Liver (tissue), 9 donors: Measurements from ENCODE around the gene ERC2. TPM values are rescaled to one million over a fixed set of nuclear protein-coding genes. Genes with fewer than 3 reads are reported as not detected.

Source experiments
- DNase-seq: peaks from one replicate; pipeline ENCODE4 v3.0.0-alpha.2; 2017; ENCODE audit warnings: low spot score
- H3K27ac ChIP-seq, 2 donors: one replicate each; pipeline ENCODE4 v1.7.0; 2013; ENCODE audit warnings: inconsistent platforms in 2 of 2, low read length in 2 of 2, control low read depth in 1 of 2, low read depth in 1 of 2, mild to moderate bottlenecking in 1 of 2
- H3K27me3 ChIP-seq, 4 donors: one replicate each; pipeline versions ENCODE4 v1.6.1 to v1.7.0; 2013; ENCODE audit warnings: low read length in 3 of 4, inconsistent platforms in 1 of 4, mild to moderate bottlenecking in 1 of 4, moderate library complexity in 1 of 4; ENCODE audit not compliant: control insufficient read depth in 4 of 4, insufficient read depth in 4 of 4
- H3K36me3 ChIP-seq, 4 donors: one replicate each; pipeline versions ENCODE4 v1.6.1 to v1.7.0; 2013; ENCODE audit warnings: low read length in 3 of 4, mild to moderate bottlenecking in 3 of 4, low read depth in 1 of 4, moderate library complexity in 1 of 4; ENCODE audit not compliant: control insufficient read depth in 4 of 4, insufficient read depth in 3 of 4
- H3K4me1 ChIP-seq, 4 donors: one replicate each; pipeline versions ENCODE4 v1.6.1 to v1.7.0; 2013; ENCODE audit warnings: low read length in 3 of 4, mild to moderate bottlenecking in 3 of 4, moderate library complexity in 1 of 4; ENCODE audit not compliant: control insufficient read depth in 4 of 4, insufficient read depth in 4 of 4
- H3K4me3 ChIP-seq, 3 donors: one replicate each; pipeline versions ENCODE4 v1.6.1 to v1.7.0; 2013; ENCODE audit warnings: low read length in 3 of 3, control low read depth in 1 of 3, low read depth in 1 of 3, mild to moderate bottlenecking in 1 of 3
- H3K9ac ChIP-seq, 2 donors: one replicate each; pipeline ENCODE4 v1.7.0; 2013; ENCODE audit warnings: low read length in 2 of 2, mild to moderate bottlenecking in 2 of 2, moderate library complexity in 2 of 2, control low read depth in 1 of 2, low read depth in 1 of 2
- H3K9me3 ChIP-seq, 4 donors: one replicate each; pipeline versions ENCODE4 v1.6.1 to v1.7.0; 2013; ENCODE audit warnings: low read length in 3 of 4; ENCODE audit not compliant: control insufficient read depth in 4 of 4
- ATF3 ChIP-seq: IDR thresholded peaks from 2 replicates; pipeline ENCODE4 v1.6.1; 2016; ENCODE audit warnings: antibody characterized with exemption
- CTCF ChIP-seq: fragments of 150-350 bp; IDR thresholded peaks from 2 replicates; pipeline ENCODE4 v1.5.1; 2017; ENCODE audit warnings: improper control_type of control experiment, low read depth, low read length; ENCODE audit not compliant: missing input control
- EGR1 ChIP-seq, 2 donors: IDR thresholded peaks; 2 replicates each; pipeline ENCODE4 v1.6.1; 2016 to 2018; ENCODE audit warnings: antibody characterized with exemption in 2 of 2, low read depth in 2 of 2
- FOXA1 ChIP-seq: IDR thresholded peaks from 2 replicates; pipeline ENCODE4 v1.6.1; 2016; ENCODE audit warnings: antibody characterized with exemption
- FOXA2 ChIP-seq: IDR thresholded peaks from 2 replicates; pipeline ENCODE4 v1.6.1; 2016; ENCODE audit warnings: antibody characterized with exemption
- GABPA ChIP-seq, 2 donors: IDR thresholded peaks in 1 of 2; conservative IDR thresholded peaks in 1 of 2; 2 replicates each; pipeline ENCODE4 v1.6.1; 2016; ENCODE audit warnings: antibody characterized with exemption in 2 of 2, mild to moderate bottlenecking in 1 of 2, moderate library complexity in 1 of 2
- HNF4A ChIP-seq, 2 donors: conservative IDR thresholded peaks; 2 replicates each; pipeline ENCODE4 v1.6.1; 2016; ENCODE audit warnings: antibody characterized with exemption in 2 of 2, mild to moderate bottlenecking in 2 of 2
- HNF4G ChIP-seq: IDR thresholded peaks from 2 replicates; pipeline ENCODE4 v1.6.1; 2016; ENCODE audit warnings: antibody characterized with exemption
- JUND ChIP-seq, 2 donors: IDR thresholded peaks; 2 replicates each; pipeline ENCODE4 v1.6.1; 2016; ENCODE audit warnings: antibody characterized with exemption in 2 of 2
- MAX ChIP-seq: IDR thresholded peaks from 2 replicates; pipeline ENCODE4 v1.6.1; 2016; ENCODE audit warnings: antibody characterized with exemption
- NR2F2 ChIP-seq: IDR thresholded peaks from 2 replicates; pipeline ENCODE4 v1.6.1; 2016; ENCODE audit warnings: antibody characterized with exemption
- RAD21 ChIP-seq, 2 donors: IDR thresholded peaks; 2 replicates each; pipeline ENCODE4 v1.6.1; 2016; ENCODE audit warnings: antibody characterized with exemption in 2 of 2, mild to moderate bottlenecking in 2 of 2
- REST ChIP-seq: IDR thresholded peaks from 2 replicates; pipeline ENCODE4 v1.6.1; 2016; ENCODE audit warnings: antibody characterized with exemption, mild to moderate bottlenecking
- RXRA ChIP-seq, 2 donors: IDR thresholded peaks; 2 replicates each; pipeline ENCODE4 v1.6.1; 2017 to 2018; ENCODE audit warnings: antibody characterized with exemption in 2 of 2, mild to moderate bottlenecking in 1 of 2
- SP1 ChIP-seq: IDR thresholded peaks from 2 replicates; pipeline ENCODE4 v1.6.1; 2018; ENCODE audit warnings: antibody characterized with exemption, mild to moderate bottlenecking
- TAF1 ChIP-seq: conservative IDR thresholded peaks from 2 replicates; pipeline ENCODE4 v1.6.1; 2016; ENCODE audit warnings: antibody characterized with exemption, mild to moderate bottlenecking
- YY1 ChIP-seq: IDR thresholded peaks from 2 replicates; pipeline ENCODE4 v1.6.1; 2016; ENCODE audit warnings: antibody characterized with exemption, mild to moderate bottlenecking
- ZBTB33 ChIP-seq: IDR thresholded peaks from 2 replicates; pipeline ENCODE4 v1.6.1; 2016; ENCODE audit warnings: antibody characterized with exemption
- WGBS: extraction: QIAGEN DNeasy Blood & Tissue Kit; methylation state at CpG from one replicate; pipeline ENCODE4 v1.1.7; 2013; 5-methylcytosine and 5-hydroxymethylcytosine counted together
- polyA plus RNA-seq, 2 donors: library from polyadenylated mRNA; stranded (reverse) in 1 of 2; unstranded in 1 of 2; fragments of 200-250 nt in 1 of 2; fragments of >200 nt in 1 of 2; fragmentation: Nextera tagmentation in 1 of 2; extraction: Ambion mirVana in 1 of 2; gene quantifications; one replicate each; pipeline versions ENCODE4 v1.2.1 to v1.2.3, GENCODE V29; 2013 to 2015
- total RNA-seq, 2 donors: library from RNA; depleted of rRNA; stranded (reverse); fragments of >200 nt; gene quantifications; one replicate each; pipeline ENCODE4 v1.2.3, GENCODE V29; 2014
- donor health status: healthy.
- donor health status: healthy.
- donor health status: healthy.
- donor health status: healthy.
- donor health status: healthy.

The ERC2 gene
- total and polyA plus RNA-seq, 4 donors, result 0.14 to 0.25 TPM; not detected in 2

- H3K9ac ChIP-seq, result no peak overlapping the region
- 67% methylated on average over 3 of the region's 3 CpGs for WGBS
- H3K4me1 ChIP-seq, result no peaks in the 10 kb centered on the region
- H3K27ac ChIP-seq, result no peak overlapping the region
- no peaks in the 10 kb centered on the region for H3K9me3 ChIP-seq
- H3K4me3 ChIP-seq, result no peak overlapping the region
- peaks cover 0 to 2% (median 0%) of the 10 kb centered on the region in 4 donors for H3K27me3 ChIP-seq
- no peak for TF ChIP-seq SP1
- DNase-seq, result no peak
- H3K36me3 ChIP-seq, result no peaks in the 10 kb centered on the region
Measured at GRCh38 chr3:56123487-56123886, 344.8 kb downstream of the ERC2 start.

- H3K9me3 ChIP-seq, result peaks cover 0 to 1% (median 0%) of the 10 kb centered on the region in 4 donors
- H3K4me1 ChIP-seq, result no peaks in the 10 kb centered on the region
- no peak overlapping the region for H3K27ac ChIP-seq
- H3K27me3 ChIP-seq, result peaks cover 0 to 2% (median 0%) of the 10 kb centered on the region in 4 donors
- no peak overlapping the region for H3K9ac ChIP-seq
- 57% methylated on average over 2 of the region's 2 CpGs for WGBS
- H3K36me3 ChIP-seq, result no peaks in the 10 kb centered on the region
- no peak for TF ChIP-seq FOXA2
- TF ChIP-seq FOXA1, result no peak
- TF ChIP-seq EGR1 (IDR thresholded peaks at IDR 0.05; ENCODE audit: low read depth in 2 of 2), result no peak
- TF ChIP-seq TAF1, result no peak
- no peak for TF ChIP-seq MAX
- no peak for TF ChIP-seq REST
- no peak for TF ChIP-seq RXRA (IDR thresholded peaks at IDR 0.05)
- TF ChIP-seq HNF4A (conservative IDR thresholded peaks at IDR 0.05), result no peak
- no peak for TF ChIP-seq ATF3
- TF ChIP-seq SP1, result no peak
- TF ChIP-seq RAD21 (IDR thresholded peaks at IDR 0.05), result no peak
- TF ChIP-seq HNF4G, result no peak
- TF ChIP-seq GABPA (IDR thresholded peaks at IDR 0.05 in 1 of 2, conservative IDR thresholded peaks at IDR 0.05 in 1 of 2), result no peak
- TF ChIP-seq YY1, result no peak
- no peak for TF ChIP-seq CTCF
- TF ChIP-seq JUND (IDR thresholded peaks at IDR 0.05), result no peak
- no peak for TF ChIP-seq NR2F2
- TF ChIP-seq ZBTB33, result no peak
- H3K4me3 ChIP-seq, result no peak overlapping the region
- no peak for DNase-seq
Measured at GRCh38 chr3:56122911-56123310, 345.4 kb downstream of the ERC2 start.
